Caco-2 (cell line): Measurements from ENCODE around the gene MAST4. TPM values are rescaled to one million over a fixed set of nuclear protein-coding genes. Genes with fewer than 3 reads are reported as not detected.

ENCODE experiments used
- BruUV-seq: library from RNA; stranded (reverse); fragments of 400-500 nt; replicated peaks from 2 replicates; lab custom pipeline; 2021; lab: Mats Ljungman, UMichigan
- CTCF ChIA-PET: fragments of 300-600 bp; sonication (Branson Sonifier 250); formaldehyde crosslinking; loops from one replicate; lab custom pipeline; 2022; ENCODE audit warnings: antibody characterized with exemption; lab: Charles Lee
- POLR2A ChIA-PET: fragments of 300-600 bp; sonication (Branson Sonifier 250); formaldehyde crosslinking; loops from one replicate; lab custom pipeline; 2022; ENCODE audit warnings: antibody characterized with exemption; lab: Charles Lee
- DNase-seq, 2 experiments: peaks; one replicate each; pipeline versions ENCODE4 v3.0.0 to v3.0.0-alpha.2; 2020 to 2022
- H3K27me3 ChIP-seq: replicated peaks from 2 replicates; pipeline ENCODE4 v1.6.0; 2011; ENCODE audit warnings: low read length; ENCODE audit not compliant: control insufficient read depth, insufficient read depth
- H3K36me3 ChIP-seq: 2 replicates; pipeline ENCODE4 v1.5.1; 2011; ENCODE audit warnings: low read length; ENCODE audit not compliant: control insufficient read depth, insufficient read depth
- H3K4me1 ChIP-seq: fragments of 250-450 bp; sonication (Bioruptor Pico); 2 replicates; pipeline ENCODE4 v1.5.1; 2020; ENCODE audit warnings: mild to moderate bottlenecking
- H3K4me3 ChIP-seq: 2 replicates; pipeline ENCODE4 v1.5.1; 2011; ENCODE audit warnings: low read depth, mild to moderate bottlenecking, control low read depth, low read length
- H3K9me3 ChIP-seq: fragments of 250-450 bp; sonication (Bioruptor Pico); 2 replicates; pipeline ENCODE4 v1.5.1; 2020; ENCODE audit warnings: mild to moderate bottlenecking, moderate library complexity
- H3K27ac Mint-ChIP-seq: one replicate; pipeline ENCODE4 v1.8.0; 2022; ENCODE audit warnings: mixed read lengths; ENCODE audit not compliant: unreplicated experiment
- H3K27me3 Mint-ChIP-seq: one replicate; pipeline ENCODE4 v1.8.0; 2022; ENCODE audit warnings: mixed read lengths; ENCODE audit not compliant: insufficient read depth, unreplicated experiment
- H3K36me3 Mint-ChIP-seq: one replicate; pipeline ENCODE4 v1.8.0; 2022; ENCODE audit warnings: mild to moderate bottlenecking, mixed read lengths; ENCODE audit not compliant: insufficient read depth, unreplicated experiment
- H3K4me1 Mint-ChIP-seq: one replicate; pipeline ENCODE4 v1.8.0; 2022; ENCODE audit warnings: low read depth, mixed read lengths; ENCODE audit not compliant: unreplicated experiment
- H3K4me3 Mint-ChIP-seq: one replicate; pipeline ENCODE4 v1.8.0; 2022; ENCODE audit warnings: mild to moderate bottlenecking, moderate library complexity, mixed read lengths; ENCODE audit not compliant: unreplicated experiment
- H3K9me3 Mint-ChIP-seq: one replicate; pipeline ENCODE4 v1.8.0; 2022; ENCODE audit warnings: mixed read lengths; ENCODE audit not compliant: unreplicated experiment
- intact Hi-C: fragments of 100-400 bp; cut with micrococcal nuclease; formaldehyde crosslinking; loops from one replicate; pipeline ENCODE4 v1.10.0; 2022; ENCODE audit not compliant: unreplicated experiment
- total RNA-seq: library from RNA; stranded (reverse); gene quantifications from 2 replicates; pipeline ENCODE4 v1.2.3, GENCODE V29; 2022
- TF ChIP-seq, protein P1 (sequence below), 2 experiments: fragments of 200-600 bp in 1 of 2; IDR thresholded peaks; 1 replicate in 1 of 2; 2 replicates in 1 of 2; pipeline versions ENCODE4 v1.5.1 to v1.8.0; 2011 to 2022; ENCODE audit warnings: antibody characterized with exemption in 1 of 2, control low read depth in 1 of 2, inconsistent platforms in 1 of 2, low read depth in 1 of 2, low read length in 1 of 2, mild to moderate bottlenecking in 1 of 2, moderate library complexity in 1 of 2; ENCODE audit not compliant: insufficient read depth in 1 of 2, severe bottlenecking in 1 of 2, unreplicated experiment in 1 of 2

MAST4 gene
- total RNA-seq, 1 experiment from 2014 or later, result 17.8 TPM

DNA sequence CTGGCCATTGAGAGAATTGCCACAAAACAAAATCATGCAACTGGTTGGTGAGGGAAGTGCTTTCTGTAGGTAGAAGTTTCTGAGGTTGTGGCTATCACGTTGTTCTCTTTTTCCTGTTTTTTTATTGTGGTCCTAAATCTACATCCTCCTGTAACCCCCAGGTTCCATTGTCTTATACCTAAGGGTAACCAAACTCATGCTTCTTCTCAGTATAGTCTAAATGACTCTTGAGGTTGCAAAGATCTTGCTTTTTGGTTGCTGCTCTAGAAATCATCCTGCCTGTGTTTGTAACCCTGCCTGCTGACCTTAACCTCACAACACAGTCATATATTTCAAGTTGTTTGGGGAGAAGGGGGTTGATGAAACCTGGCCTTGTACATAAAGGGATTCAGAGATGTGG is 327.3 kb downstream of the MAST4 start:
- no TSS peak for BruUV-seq
- CTCF ChIA-PET, result no interaction called here
- intact Hi-C loops, result no loop called here

DNA sequence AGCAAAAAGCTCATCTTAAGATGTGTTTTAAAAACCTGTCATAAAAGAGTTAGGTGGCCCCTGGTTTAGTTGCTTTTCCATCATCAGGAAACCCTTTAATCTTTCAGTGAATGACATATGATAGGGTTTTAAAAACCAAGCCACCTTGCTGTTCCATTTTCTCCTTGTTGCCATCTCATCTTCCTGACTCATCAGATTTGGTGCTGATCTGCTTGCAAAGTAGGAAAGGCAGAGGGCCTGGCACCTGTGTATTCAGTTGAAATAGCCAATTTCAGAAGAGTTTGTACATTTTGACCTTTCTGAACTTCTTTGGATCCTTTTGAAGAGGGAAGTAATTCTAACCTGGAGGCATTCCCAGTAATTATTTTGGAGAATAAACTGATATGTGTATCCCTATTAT is 327.7 kb downstream of the MAST4 start:
- no peaks in the 10 kb centered on the region for H3K9me3 ChIP-seq
- no peaks in the 10 kb centered on the region for H3K4me1 Mint-ChIP-seq
- no peaks in the 10 kb centered on the region for H3K9me3 Mint-ChIP-seq
- intact Hi-C loops, result no loop called here
- H3K4me3 Mint-ChIP-seq, result no peak overlapping the region
- H3K27me3 ChIP-seq, result no peaks in the 10 kb centered on the region
- H3K4me3 ChIP-seq, result no peak overlapping the region
- H3K4me1 ChIP-seq, result no peaks in the 10 kb centered on the region
- POLR2A ChIA-PET, result no interaction called here
- H3K36me3 ChIP-seq, result no peaks in the 10 kb centered on the region
- TF ChIP-seq, protein P1, sequence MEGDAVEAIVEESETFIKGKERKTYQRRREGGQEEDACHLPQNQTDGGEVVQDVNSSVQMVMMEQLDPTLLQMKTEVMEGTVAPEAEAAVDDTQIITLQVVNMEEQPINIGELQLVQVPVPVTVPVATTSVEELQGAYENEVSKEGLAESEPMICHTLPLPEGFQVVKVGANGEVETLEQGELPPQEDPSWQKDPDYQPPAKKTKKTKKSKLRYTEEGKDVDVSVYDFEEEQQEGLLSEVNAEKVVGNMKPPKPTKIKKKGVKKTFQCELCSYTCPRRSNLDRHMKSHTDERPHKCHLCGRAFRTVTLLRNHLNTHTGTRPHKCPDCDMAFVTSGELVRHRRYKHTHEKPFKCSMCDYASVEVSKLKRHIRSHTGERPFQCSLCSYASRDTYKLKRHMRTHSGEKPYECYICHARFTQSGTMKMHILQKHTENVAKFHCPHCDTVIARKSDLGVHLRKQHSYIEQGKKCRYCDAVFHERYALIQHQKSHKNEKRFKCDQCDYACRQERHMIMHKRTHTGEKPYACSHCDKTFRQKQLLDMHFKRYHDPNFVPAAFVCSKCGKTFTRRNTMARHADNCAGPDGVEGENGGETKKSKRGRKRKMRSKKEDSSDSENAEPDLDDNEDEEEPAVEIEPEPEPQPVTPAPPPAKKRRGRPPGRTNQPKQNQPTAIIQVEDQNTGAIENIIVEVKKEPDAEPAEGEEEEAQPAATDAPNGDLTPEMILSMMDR (IDR thresholded peaks at IDR 0.05; ENCODE audit: insufficient read depth in 1 of 2, low read depth in 1 of 2, low read length in 1 of 2, severe bottlenecking in 1 of 2, unreplicated experiment in 1 of 2), result no peak
- no peak overlapping the region for H3K27ac Mint-ChIP-seq
- no TSS peak for BruUV-seq
- H3K36me3 Mint-ChIP-seq, result no peaks in the 10 kb centered on the region
- CTCF ChIA-PET, result no interaction called here
- no peak for DNase-seq
- H3K27me3 Mint-ChIP-seq, result peaks cover 2% of the 10 kb centered on the region

More for the DNA sequence above, 327.3 kb downstream of the MAST4 start:
- Histone ChIP-seq H3K36me3 (no peaks in the 10 kb centered on the region), H3K4me1 (no peaks in the 10 kb centered on the region), H3K27me3 (no peaks in the 10 kb centered on the region), H3K9me3 (no peaks in the 10 kb centered on the region), H3K4me3 (no peak overlapping the region)
- DNase-seq, result no peak
- Mint-ChIP-seq H3K4me1 (no peaks in the 10 kb centered on the region), H3K9me3 (no peaks in the 10 kb centered on the region), H3K27ac (no peak overlapping the region), H3K27me3 (peaks cover 2% of the 10 kb centered on the region), H3K4me3 (no peak overlapping the region), H3K36me3 (no peaks in the 10 kb centered on the region)
- POLR2A ChIA-PET, result no interaction called here
- TF ChIP-seq, protein P1 (IDR thresholded peaks at IDR 0.05; ENCODE audit: insufficient read depth in 1 of 2, low read depth in 1 of 2, low read length in 1 of 2, severe bottlenecking in 1 of 2, unreplicated experiment in 1 of 2), result no peak

DNA sequence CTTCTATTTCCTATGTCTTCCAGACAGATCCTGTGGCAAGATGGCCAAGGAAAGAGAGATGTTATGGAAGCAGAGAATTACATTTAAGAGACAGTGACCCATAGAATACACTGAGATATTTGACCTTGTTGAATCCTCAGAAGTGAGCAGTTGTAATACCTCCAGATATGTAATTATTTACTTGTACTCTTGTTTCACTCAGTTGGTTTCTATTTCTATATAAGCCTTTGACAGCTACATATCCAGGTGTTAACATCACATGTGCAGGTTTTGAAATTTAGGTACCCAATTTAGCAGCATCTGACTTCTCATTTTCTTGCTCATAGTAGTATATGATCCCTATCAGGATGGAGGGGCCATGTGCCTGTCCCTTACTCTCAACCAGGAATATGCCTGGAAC is 330.9 kb downstream of the MAST4 start:
- no peak overlapping the region for H3K4me3 Mint-ChIP-seq
- Histone ChIP-seq H3K4me3 (no peak overlapping the region), H3K27me3 (no peaks in the 10 kb centered on the region), H3K4me1 (no peaks in the 10 kb centered on the region), H3K36me3 (no peaks in the 10 kb centered on the region), H3K9me3 (no peaks in the 10 kb centered on the region)
- no peaks in the 10 kb centered on the region for H3K36me3 Mint-ChIP-seq
- TF ChIP-seq, protein P1 (IDR thresholded peaks at IDR 0.05; ENCODE audit: insufficient read depth in 1 of 2, low read depth in 1 of 2, low read length in 1 of 2, severe bottlenecking in 1 of 2, unreplicated experiment in 1 of 2), result no peak
- POLR2A ChIA-PET, result no interaction called here
- CTCF ChIA-PET, result no interaction called here
- BruUV-seq, result no TSS peak
- DNase-seq, result no peak
- no peaks in the 10 kb centered on the region for H3K9me3 Mint-ChIP-seq
- no peaks in the 10 kb centered on the region for H3K4me1 Mint-ChIP-seq
- H3K27ac Mint-ChIP-seq, result no peak overlapping the region
- peaks cover 2% of the 10 kb centered on the region for H3K27me3 Mint-ChIP-seq
- intact Hi-C loops, result no loop called here
